ENCODE data around the gene FEN1. TPM values are rescaled to one million over a fixed set of nuclear protein-coding genes. Genes with fewer than 3 reads are reported as not detected.

Gene FEN1
- total RNA-seq, 1 experiment from 2014 or later: 86.1 TPM

DNA sequence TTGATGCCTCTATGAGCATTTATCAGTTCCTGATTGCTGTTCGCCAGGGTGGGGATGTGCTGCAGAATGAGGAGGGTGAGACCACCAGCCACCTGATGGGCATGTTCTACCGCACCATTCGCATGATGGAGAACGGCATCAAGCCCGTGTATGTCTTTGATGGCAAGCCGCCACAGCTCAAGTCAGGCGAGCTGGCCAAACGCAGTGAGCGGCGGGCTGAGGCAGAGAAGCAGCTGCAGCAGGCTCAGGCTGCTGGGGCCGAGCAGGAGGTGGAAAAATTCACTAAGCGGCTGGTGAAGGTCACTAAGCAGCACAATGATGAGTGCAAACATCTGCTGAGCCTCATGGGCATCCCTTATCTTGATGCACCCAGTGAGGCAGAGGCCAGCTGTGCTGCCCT is 2.7 kb downstream of the FEN1 start:
- H3K4me3 ChIP-seq (ENCODE audit: low read depth, low read length): no peak overlapping the region
- Mint-ChIP-seq H3K4me3 (ENCODE audit: unreplicated experiment) (no peak overlapping the region), H3K27me3 (ENCODE audit: insufficient read depth, unreplicated experiment) (no peaks in the 10 kb centered on the region), H3K27ac (ENCODE audit: unreplicated experiment) (no peak overlapping the region), H3K4me1 (ENCODE audit: low read depth, unreplicated experiment) (peaks cover 17% of the 10 kb centered on the region), H3K9me3 (ENCODE audit: unreplicated experiment) (no peaks in the 10 kb centered on the region), H3K36me3 (ENCODE audit: insufficient read depth, unreplicated experiment) (peaks cover 83% of the 10 kb centered on the region)
- H3K36me3 ChIP-seq (ENCODE audit: control insufficient read depth, insufficient read depth, low read length): peaks cover under 1% of the 10 kb centered on the region; the same call in 1 of the 2 replicates
- no peaks in the 10 kb centered on the region for H3K9me3 ChIP-seq
- no peak for DNase-seq
- ChIA-PET CTCF (interaction anchor here (3.6 kb wide), 1 partner anchor 21 kb away, joined by 57 read pairs; the partner anchor contains the start of gene FADS1), POLR2A (interaction anchor here (4.3 kb wide), 1 partner anchor 20 kb away, joined by 30 read pairs; no protein-coding TSS in a partner anchor)
- intact Hi-C loops (cut with micrococcal nuclease; ENCODE audit: unreplicated experiment): loop anchor here (5.0 kb wide), 1 partner anchor 272 kb away; no protein-coding TSS in a partner anchor
- TF ChIP-seq, protein P1, sequence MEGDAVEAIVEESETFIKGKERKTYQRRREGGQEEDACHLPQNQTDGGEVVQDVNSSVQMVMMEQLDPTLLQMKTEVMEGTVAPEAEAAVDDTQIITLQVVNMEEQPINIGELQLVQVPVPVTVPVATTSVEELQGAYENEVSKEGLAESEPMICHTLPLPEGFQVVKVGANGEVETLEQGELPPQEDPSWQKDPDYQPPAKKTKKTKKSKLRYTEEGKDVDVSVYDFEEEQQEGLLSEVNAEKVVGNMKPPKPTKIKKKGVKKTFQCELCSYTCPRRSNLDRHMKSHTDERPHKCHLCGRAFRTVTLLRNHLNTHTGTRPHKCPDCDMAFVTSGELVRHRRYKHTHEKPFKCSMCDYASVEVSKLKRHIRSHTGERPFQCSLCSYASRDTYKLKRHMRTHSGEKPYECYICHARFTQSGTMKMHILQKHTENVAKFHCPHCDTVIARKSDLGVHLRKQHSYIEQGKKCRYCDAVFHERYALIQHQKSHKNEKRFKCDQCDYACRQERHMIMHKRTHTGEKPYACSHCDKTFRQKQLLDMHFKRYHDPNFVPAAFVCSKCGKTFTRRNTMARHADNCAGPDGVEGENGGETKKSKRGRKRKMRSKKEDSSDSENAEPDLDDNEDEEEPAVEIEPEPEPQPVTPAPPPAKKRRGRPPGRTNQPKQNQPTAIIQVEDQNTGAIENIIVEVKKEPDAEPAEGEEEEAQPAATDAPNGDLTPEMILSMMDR (IDR thresholded peaks at IDR 0.05; ENCODE audit: insufficient read depth in 1 of 2, low read depth in 1 of 2, low read length in 1 of 2, severe bottlenecking in 1 of 2, unreplicated experiment in 1 of 2): no peak
- no TSS peak for BruUV-seq (replicated peaks)
- no peaks in the 10 kb centered on the region for H3K27me3 ChIP-seq (replicated peaks; ENCODE audit: control insufficient read depth, insufficient read depth, low read length)
- peaks cover 6% of the 10 kb centered on the region; the same call in 1 of the 2 replicates for H3K4me1 ChIP-seq

DNA sequence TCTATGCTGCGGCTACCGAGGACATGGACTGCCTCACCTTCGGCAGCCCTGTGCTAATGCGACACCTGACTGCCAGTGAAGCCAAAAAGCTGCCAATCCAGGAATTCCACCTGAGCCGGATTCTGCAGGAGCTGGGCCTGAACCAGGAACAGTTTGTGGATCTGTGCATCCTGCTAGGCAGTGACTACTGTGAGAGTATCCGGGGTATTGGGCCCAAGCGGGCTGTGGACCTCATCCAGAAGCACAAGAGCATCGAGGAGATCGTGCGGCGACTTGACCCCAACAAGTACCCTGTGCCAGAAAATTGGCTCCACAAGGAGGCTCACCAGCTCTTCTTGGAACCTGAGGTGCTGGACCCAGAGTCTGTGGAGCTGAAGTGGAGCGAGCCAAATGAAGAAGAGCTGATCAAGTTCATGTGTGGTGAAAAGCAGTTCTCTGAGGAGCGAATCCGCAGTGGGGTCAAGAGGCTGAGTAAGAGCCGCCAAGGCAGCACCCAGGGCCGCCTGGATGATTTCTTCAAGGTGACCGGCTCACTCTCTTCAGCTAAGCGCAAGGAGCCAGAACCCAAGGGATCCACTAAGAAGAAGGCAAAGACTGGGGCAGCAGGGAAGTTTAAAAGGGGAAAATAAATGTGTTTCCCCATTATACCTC is 3.3 kb downstream of the FEN1 start:
- TF ChIP-seq, protein P1 (IDR thresholded peaks at IDR 0.05; ENCODE audit: insufficient read depth in 1 of 2, low read depth in 1 of 2, low read length in 1 of 2, severe bottlenecking in 1 of 2, unreplicated experiment in 1 of 2): no peak
- ChIA-PET CTCF (interaction anchor here (1.3 to 3.6 kb wide), 6 partner anchors 20 to 313 kb away, joined by 4 to 57 read pairs (median 18); partner anchors contain the start of gene FADS1), POLR2A (interaction anchor here (4.3 kb wide), 1 partner anchor 19 kb away, joined by 30 read pairs; no protein-coding TSS in a partner anchor)
- H3K4me3 ChIP-seq (ENCODE audit: low read depth, low read length): no peak overlapping the region
- intact Hi-C loops (cut with micrococcal nuclease; ENCODE audit: unreplicated experiment): loop anchor here (5.0 kb wide), 1 partner anchor 271 kb away; no protein-coding TSS in a partner anchor
- no peaks in the 10 kb centered on the region for H3K9me3 Mint-ChIP-seq (ENCODE audit: unreplicated experiment)
- peaks cover 11% of the 10 kb centered on the region; the same call in 1 of the 2 replicates for H3K4me1 ChIP-seq
- no peaks in the 10 kb centered on the region for H3K9me3 ChIP-seq
- BruUV-seq (replicated peaks): no TSS peak
- no peaks in the 10 kb centered on the region for H3K27me3 Mint-ChIP-seq (ENCODE audit: insufficient read depth, unreplicated experiment)
- no peak overlapping the region for H3K4me3 Mint-ChIP-seq (ENCODE audit: unreplicated experiment)
- H3K4me1 Mint-ChIP-seq (ENCODE audit: low read depth, unreplicated experiment): peaks cover 20% of the 10 kb centered on the region
- H3K27me3 ChIP-seq (replicated peaks; ENCODE audit: control insufficient read depth, insufficient read depth, low read length): no peaks in the 10 kb centered on the region
- peak overlapping the region; percentile 21 for H3K27ac Mint-ChIP-seq (ENCODE audit: unreplicated experiment)
- DNase-seq: no peak
- H3K36me3 ChIP-seq (ENCODE audit: control insufficient read depth, insufficient read depth, low read length): no peaks in the 10 kb centered on the region
- H3K36me3 Mint-ChIP-seq (ENCODE audit: insufficient read depth, unreplicated experiment): peaks cover 86% of the 10 kb centered on the region

DNA sequence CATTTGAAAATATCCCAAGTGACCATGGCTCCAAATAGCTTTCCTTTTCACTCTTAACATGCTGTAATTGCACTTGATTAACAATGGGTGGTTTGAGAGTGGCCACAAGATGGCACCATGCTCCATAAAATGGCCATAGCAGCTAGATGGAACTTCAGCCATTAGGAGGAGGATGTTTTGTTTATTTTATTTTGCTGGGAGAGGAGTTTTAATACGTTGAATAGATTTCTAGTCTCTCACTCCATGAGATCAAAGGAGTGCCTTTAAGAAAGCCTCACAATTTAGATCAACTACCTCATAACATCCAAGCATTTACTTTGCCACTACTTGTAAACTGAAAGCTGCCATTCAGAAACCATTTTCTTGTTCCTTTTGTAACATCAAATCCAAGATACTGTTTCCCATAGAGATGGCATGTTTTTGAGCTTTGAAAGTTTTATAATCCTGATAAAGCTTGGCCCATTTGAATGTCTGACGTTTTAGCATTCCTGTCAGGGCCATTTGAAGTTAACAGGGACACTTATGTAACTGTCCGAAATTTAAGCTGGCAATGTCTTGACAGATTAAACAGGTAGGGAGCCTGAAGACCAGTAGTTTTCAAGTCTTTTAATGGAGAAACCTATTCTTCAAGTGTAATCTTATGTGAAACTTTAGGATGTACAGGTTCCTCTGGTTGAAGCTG is 4.7 kb downstream of the FEN1 start:
- ChIA-PET POLR2A (interaction anchor here (0.5 to 4.3 kb wide), 2 partner anchors 18 to 1093 kb away, joined by 3 to 30 read pairs; no protein-coding TSS in a partner anchor), CTCF (interaction anchor here (0.7 to 3.6 kb wide), 23 partner anchors 10 to 311 kb away, joined by 3 to 57 read pairs (median 5); partner anchors contain the start of genes BEST1 and FADS1)
- BruUV-seq (replicated peaks): no TSS peak
- Histone ChIP-seq H3K9me3 (no peaks in the 10 kb centered on the region), H3K36me3 (ENCODE audit: control insufficient read depth, insufficient read depth, low read length) (no peaks in the 10 kb centered on the region), H3K4me1 (peaks cover 11% of the 10 kb centered on the region; the same call in 1 of the 2 replicates), H3K4me3 (ENCODE audit: low read depth, low read length) (no peak overlapping the region), H3K27me3 (replicated peaks; ENCODE audit: control insufficient read depth, insufficient read depth, low read length) (no peaks in the 10 kb centered on the region)
- Mint-ChIP-seq H3K27me3 (ENCODE audit: insufficient read depth, unreplicated experiment) (no peaks in the 10 kb centered on the region), H3K4me1 (ENCODE audit: low read depth, unreplicated experiment) (peaks cover 20% of the 10 kb centered on the region), H3K4me3 (ENCODE audit: unreplicated experiment) (no peak overlapping the region), H3K9me3 (ENCODE audit: unreplicated experiment) (no peaks in the 10 kb centered on the region), H3K27ac (ENCODE audit: unreplicated experiment) (no peak overlapping the region), H3K36me3 (ENCODE audit: insufficient read depth, unreplicated experiment) (peaks cover 85% of the 10 kb centered on the region)
- TF ChIP-seq, protein P1 (IDR thresholded peaks at IDR 0.05; ENCODE audit: insufficient read depth in 1 of 2, low read depth in 1 of 2, low read length in 1 of 2, severe bottlenecking in 1 of 2, unreplicated experiment in 1 of 2): peak; percentile 72 to 83
- intact Hi-C loops (cut with micrococcal nuclease; ENCODE audit: unreplicated experiment): loop anchor here (1.0 to 5.0 kb wide), 7 partner anchors 18 to 311 kb away; partner anchors contain the start of gene FADS3
- DNase-seq: peak; percentile 80

Data from Caco-2 (cell line).